Karpas-422 (cell line): Measurements from ENCODE around the gene PRKN. TPM values are rescaled to one million over a fixed set of nuclear protein-coding genes. Genes with fewer than 3 reads are reported as not detected.
"Not testable (repeated sequence)": the region's sequence is repeated elsewhere in the genome, so short reads cannot be mapped to it uniquely, and the experiment has no call there.

Experiments used
- DNase-seq: peaks from one replicate; pipeline ENCODE4 v3.0.0-alpha.2; 2015
- H2AFZ ChIP-seq: fragments of 200-600 bp; sonication (generic); 2 replicates; pipeline ENCODE4 v1.6.1; 2014; ENCODE audit warnings: antibody characterized with exemption, low read length, mixed read lengths
- H3K27ac ChIP-seq: fragments of 200-600 bp; sonication (generic); 2 replicates; pipeline ENCODE4 v1.5.1; 2014; ENCODE audit warnings: mild to moderate bottlenecking, low read length, moderate library complexity
- H3K27me3 ChIP-seq: fragments of 200-600 bp; sonication (generic); 2 replicates; pipeline ENCODE4 v1.6.1; 2014; ENCODE audit warnings: low read length, mixed read lengths
- H3K36me3 ChIP-seq: fragments of 200-600 bp; sonication (generic); 2 replicates; pipeline ENCODE4 v1.6.1; 2014; ENCODE audit warnings: low read length, mixed read lengths; ENCODE audit not compliant: insufficient read depth
- H3K4me1 ChIP-seq: fragments of 200-600 bp; sonication (generic); 2 replicates; pipeline ENCODE4 v1.6.1; 2014; ENCODE audit warnings: mild to moderate bottlenecking, low read length, mixed read lengths
- H3K4me2 ChIP-seq: fragments of 200-600 bp; sonication (generic); 2 replicates; pipeline ENCODE4 v1.6.1; 2014; ENCODE audit warnings: low read length, low read depth, mild to moderate bottlenecking; ENCODE audit not compliant: poor library complexity, severe bottlenecking
- H3K4me3 ChIP-seq: fragments of 200-600 bp; sonication (generic); 2 replicates; pipeline ENCODE4 v1.5.1; 2014; ENCODE audit warnings: mild to moderate bottlenecking, antibody characterized with exemption, low read length, mixed read lengths
- H3K79me2 ChIP-seq: fragments of 200-600 bp; sonication (generic); 2 replicates; pipeline ENCODE4 v1.6.1; 2014; ENCODE audit warnings: mild to moderate bottlenecking, low read length, mixed read lengths
- H3K9ac ChIP-seq: fragments of 200-600 bp; sonication (generic); 2 replicates; pipeline ENCODE4 v1.6.0; 2014; ENCODE audit warnings: low read length
- H3K9me2 ChIP-seq: fragments of 200-600 bp; sonication (generic), shearing (Covaris generic); replicated peaks from 2 replicates; pipeline ENCODE4 v1.6.0; 2014; ENCODE audit warnings: mild to moderate bottlenecking, low read length, moderate library complexity; ENCODE audit not compliant: insufficient read depth
- H3K9me3 ChIP-seq: fragments of 300-700, 200-600 bp; sonication (generic); 2 replicates; pipeline ENCODE4 v1.6.1; 2014; ENCODE audit warnings: low read length, mixed read lengths
- H4K20me1 ChIP-seq: fragments of 200-600 bp; sonication (generic); 2 replicates; pipeline ENCODE4 v1.6.1; 2014; ENCODE audit warnings: mild to moderate bottlenecking, antibody characterized with exemption, low read length, low read depth; ENCODE audit not compliant: insufficient read depth
- total RNA-seq: library from RNA; depleted of rRNA; stranded (reverse); fragments of >200 nt; shearing (Covaris generic); gene quantifications from 2 replicates; pipeline ENCODE4 v1.2.3, GENCODE V29; 2014; ENCODE audit warnings: low replicate concordance

The PRKN gene
- total RNA-seq, 1 experiment from 2014 or later = not detected

GRCh38 chr6:162541019-162541601 lies 186.5 kb downstream of the PRKN start:
- H3K27ac ChIP-seq = no peak overlapping the region
- no peak overlapping the region for H3K4me2 ChIP-seq
- no peaks in the 10 kb centered on the region for H3K79me2 ChIP-seq
- H2AFZ ChIP-seq = no peak overlapping the region
- no peaks in the 10 kb centered on the region for H3K9me2 ChIP-seq
- H3K4me3 ChIP-seq = no peak overlapping the region
- no peaks in the 10 kb centered on the region for H4K20me1 ChIP-seq
- no peak for DNase-seq
- no peak overlapping the region for H3K9ac ChIP-seq
- no peaks in the 10 kb centered on the region for H3K27me3 ChIP-seq
- H3K4me1 ChIP-seq = no peaks in the 10 kb centered on the region
- no peaks in the 10 kb centered on the region for H3K36me3 ChIP-seq
- H3K9me3 ChIP-seq = peaks cover 3% of the 10 kb centered on the region; the same call in 1 of the 2 replicates

- Histone ChIP-seq H2AFZ (no peak overlapping the region), H3K36me3 (no peaks in the 10 kb centered on the region), H3K4me3 (no peak overlapping the region), H3K9me2 (no peaks in the 10 kb centered on the region), H3K79me2 (no peaks in the 10 kb centered on the region), H3K4me1 (no peaks in the 10 kb centered on the region), H3K4me2 (no peak overlapping the region), H3K27me3 (no peaks in the 10 kb centered on the region), H3K9ac (no peak overlapping the region), H3K9me3 (peaks cover 3% of the 10 kb centered on the region; the same call in 1 of the 2 replicates), H4K20me1 (no peaks in the 10 kb centered on the region), H3K27ac (no peak overlapping the region)
- no peak for DNase-seq
Measured at GRCh38 chr6:162539321-162539720, 188.2 kb downstream of the PRKN start.

GRCh38 chr6:162538643-162539064 lies 188.9 kb downstream of the PRKN start:
- H3K9me3 ChIP-seq = no peaks in the 10 kb centered on the region; the same call in 1 of the 2 replicates

GRCh38 chr6:162533009-162533400 lies 194.6 kb downstream of the PRKN start:
- no peak for DNase-seq
- H3K4me3 ChIP-seq = no peak overlapping the region
- no peak overlapping the region for H2AFZ ChIP-seq
- no peaks in the 10 kb centered on the region for H3K79me2 ChIP-seq
- H3K4me1 ChIP-seq = no peaks in the 10 kb centered on the region
- no peaks in the 10 kb centered on the region for H4K20me1 ChIP-seq
- H3K9me2 ChIP-seq = no peaks in the 10 kb centered on the region
- no peaks in the 10 kb centered on the region for H3K36me3 ChIP-seq
- peaks cover 4% of the 10 kb centered on the region; the same call in 1 of the 2 replicates for H3K9me3 ChIP-seq
- H3K27ac ChIP-seq = no peak overlapping the region
- H3K4me2 ChIP-seq = no peak overlapping the region
- no peaks in the 10 kb centered on the region for H3K27me3 ChIP-seq
- no peak overlapping the region for H3K9ac ChIP-seq

More at GRCh38 chr6:162538643-162539064, 188.9 kb downstream of the PRKN start:
- no peaks in the 10 kb centered on the region for H3K4me1 ChIP-seq
- no peak overlapping the region for H2AFZ ChIP-seq
- no peak for DNase-seq
- H4K20me1 ChIP-seq = no peaks in the 10 kb centered on the region
- H3K4me2 ChIP-seq = no peak overlapping the region
- H3K27ac ChIP-seq = no peak overlapping the region
- H3K9ac ChIP-seq = no peak overlapping the region
- H3K4me3 ChIP-seq = no peak overlapping the region
- no peaks in the 10 kb centered on the region for H3K27me3 ChIP-seq
- H3K9me2 ChIP-seq = no peaks in the 10 kb centered on the region
- H3K36me3 ChIP-seq = no peaks in the 10 kb centered on the region
- no peaks in the 10 kb centered on the region for H3K79me2 ChIP-seq

- no peaks in the 10 kb centered on the region for H3K36me3 ChIP-seq
- no peaks in the 10 kb centered on the region for H3K9me2 ChIP-seq
- H3K4me2 ChIP-seq = no peak overlapping the region
- H3K27me3 ChIP-seq = no peaks in the 10 kb centered on the region
- H3K27ac ChIP-seq = no peak overlapping the region
- no peak overlapping the region for H3K4me3 ChIP-seq
- DNase-seq = no peak
- H3K9ac ChIP-seq = no peak overlapping the region
- H2AFZ ChIP-seq = no peak overlapping the region
- peaks cover 4% of the 10 kb centered on the region; the same call in 1 of the 2 replicates for H3K9me3 ChIP-seq
- H4K20me1 ChIP-seq = no peaks in the 10 kb centered on the region
- H3K4me1 ChIP-seq = no peaks in the 10 kb centered on the region
- no peaks in the 10 kb centered on the region for H3K79me2 ChIP-seq
Measured at GRCh38 chr6:162532283-162533008, 195.1 kb downstream of the PRKN start.

- H3K9me2 ChIP-seq, H3K4me3 ChIP-seq, H3K9ac ChIP-seq, H3K9me3 ChIP-seq, H3K27me3 ChIP-seq, H3K27ac ChIP-seq, H4K20me1 ChIP-seq, H3K4me2 ChIP-seq, H3K4me1 ChIP-seq, H3K36me3 ChIP-seq, H3K79me2 ChIP-seq, H2AFZ ChIP-seq, DNase-seq: not testable (repeated sequence)
Measured at GRCh38 chr6:162531391-162531790, 196.2 kb downstream of the PRKN start.

GRCh38 chr6:162528538-162528937 lies 199.0 kb downstream of the PRKN start:
- no peak for DNase-seq
- Histone ChIP-seq H3K9me2 (no peaks in the 10 kb centered on the region), H3K4me3 (no peak overlapping the region), H3K79me2 (no peaks in the 10 kb centered on the region), H3K36me3 (no peaks in the 10 kb centered on the region), H3K9me3 (peaks cover 16% of the 10 kb centered on the region), H4K20me1 (no peaks in the 10 kb centered on the region), H3K4me1 (no peaks in the 10 kb centered on the region), H3K27me3 (no peaks in the 10 kb centered on the region), H2AFZ (no peak overlapping the region), H3K4me2 (no peak overlapping the region), H3K9ac (no peak overlapping the region), H3K27ac (no peak overlapping the region)

GRCh38 chr6:162526960-162527359 lies 200.6 kb downstream of the PRKN start:
- no peaks in the 10 kb centered on the region for H3K36me3 ChIP-seq
- no peak overlapping the region for H2AFZ ChIP-seq
- no peak overlapping the region for H3K4me3 ChIP-seq
- no peak overlapping the region for H3K4me2 ChIP-seq
- DNase-seq = no peak
- no peak overlapping the region for H3K9ac ChIP-seq
- no peaks in the 10 kb centered on the region for H3K9me2 ChIP-seq
- H3K27ac ChIP-seq = no peak overlapping the region
- H3K27me3 ChIP-seq = no peaks in the 10 kb centered on the region
- H3K4me1 ChIP-seq = no peaks in the 10 kb centered on the region
- peaks cover 16% of the 10 kb centered on the region for H3K9me3 ChIP-seq
- no peaks in the 10 kb centered on the region for H4K20me1 ChIP-seq
- H3K79me2 ChIP-seq = no peaks in the 10 kb centered on the region
